Measurements from ENCODE around the gene TFF2. TPM values are rescaled to one million over a fixed set of nuclear protein-coding genes. Genes with fewer than 3 reads are reported as not detected.

The TFF2 gene
- polyA plus RNA-seq, 3 donors, result not detected

DNA sequence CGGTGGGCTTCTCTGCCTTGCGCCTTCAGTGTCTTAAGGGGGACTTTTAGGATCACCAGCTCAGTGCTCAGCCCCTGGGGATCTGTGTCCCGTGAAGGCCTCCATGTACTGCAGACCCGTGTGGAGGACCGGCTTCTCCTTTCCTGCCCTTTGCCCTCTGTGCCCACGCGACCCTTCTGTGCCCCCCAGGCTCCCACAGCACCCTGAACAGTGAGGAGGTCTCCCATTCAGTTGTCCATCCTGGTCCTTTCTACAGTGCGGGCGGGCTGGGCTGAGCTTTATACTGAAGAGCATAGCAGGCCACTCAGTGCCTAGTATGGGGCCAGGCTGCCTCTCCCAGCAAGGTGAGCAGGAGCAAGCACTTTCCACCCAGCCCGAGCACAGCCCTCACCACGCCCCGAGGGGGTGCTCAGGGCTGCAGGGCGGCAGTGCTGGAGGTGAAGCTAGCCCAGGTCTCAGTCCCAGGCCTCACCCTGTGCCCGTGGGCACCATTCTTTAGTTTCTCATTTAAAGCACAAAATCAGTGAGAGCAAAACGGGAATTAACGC lies 23.2 kb upstream of the TFF2 start:
- Histone ChIP-seq H3K4me2 (replicated peaks; ENCODE audit: extremely low read depth, low read length, poor library complexity, severe bottlenecking) (no peak overlapping the region), H3K36me3 (replicated peaks in 1 of 2; ENCODE audit: control insufficient read depth in 1 of 2, insufficient read depth in 2 of 2, low read length in 2 of 2) (no peaks in the 10 kb centered on the region), H3K27me3 (ENCODE audit: control insufficient read depth in 2 of 2, insufficient read depth in 2 of 2, low read length in 2 of 2) (no peaks in the 10 kb centered on the region), H3K27ac (ENCODE audit: low read depth in 1 of 2, low read length in 2 of 2) (no peak overlapping the region), H4K20me1 (ENCODE audit: insufficient read depth, low read length) (no peaks in the 10 kb centered on the region), H3K79me2 (ENCODE audit: insufficient read depth, low read length) (no peaks in the 10 kb centered on the region), H3K4me3 (replicated peaks in 1 of 3; ENCODE audit: low read depth in 2 of 3, low read length in 3 of 3) (no peak overlapping the region), H3K9me3 (replicated peaks in 1 of 2; ENCODE audit: control insufficient read depth in 1 of 2, insufficient read depth in 1 of 2, low read length in 2 of 2) (no peaks in the 10 kb centered on the region), H2AFZ (ENCODE audit: insufficient read depth, low read depth, low read length, poor library complexity, severe bottlenecking) (no peak overlapping the region), H3K9ac (ENCODE audit: insufficient read depth, low read length, poor library complexity, severe bottlenecking) (no peak overlapping the region), H3K4me1 (ENCODE audit: control insufficient read depth in 1 of 2, insufficient read depth in 2 of 2, low read length in 2 of 2) (no peaks in the 10 kb centered on the region)
- Mint-ChIP-seq H3K4me1 (no peaks in the 10 kb centered on the region), H3K9me3 (no peaks in the 10 kb centered on the region), H3K4me3 (no peak overlapping the region), H3K36me3 (no peaks in the 10 kb centered on the region), H3K27me3 (ENCODE audit: low read depth in 3 of 3) (peaks cover 3 to 7% (median 7%) of the 10 kb centered on the region in 3 donors), H3K27ac (no peak overlapping the region)
- TF ChIP-seq, protein P1, sequence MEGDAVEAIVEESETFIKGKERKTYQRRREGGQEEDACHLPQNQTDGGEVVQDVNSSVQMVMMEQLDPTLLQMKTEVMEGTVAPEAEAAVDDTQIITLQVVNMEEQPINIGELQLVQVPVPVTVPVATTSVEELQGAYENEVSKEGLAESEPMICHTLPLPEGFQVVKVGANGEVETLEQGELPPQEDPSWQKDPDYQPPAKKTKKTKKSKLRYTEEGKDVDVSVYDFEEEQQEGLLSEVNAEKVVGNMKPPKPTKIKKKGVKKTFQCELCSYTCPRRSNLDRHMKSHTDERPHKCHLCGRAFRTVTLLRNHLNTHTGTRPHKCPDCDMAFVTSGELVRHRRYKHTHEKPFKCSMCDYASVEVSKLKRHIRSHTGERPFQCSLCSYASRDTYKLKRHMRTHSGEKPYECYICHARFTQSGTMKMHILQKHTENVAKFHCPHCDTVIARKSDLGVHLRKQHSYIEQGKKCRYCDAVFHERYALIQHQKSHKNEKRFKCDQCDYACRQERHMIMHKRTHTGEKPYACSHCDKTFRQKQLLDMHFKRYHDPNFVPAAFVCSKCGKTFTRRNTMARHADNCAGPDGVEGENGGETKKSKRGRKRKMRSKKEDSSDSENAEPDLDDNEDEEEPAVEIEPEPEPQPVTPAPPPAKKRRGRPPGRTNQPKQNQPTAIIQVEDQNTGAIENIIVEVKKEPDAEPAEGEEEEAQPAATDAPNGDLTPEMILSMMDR (IDR thresholded peaks at IDR 0.05), result no peak
- 95% methylated on average over 16 of the region's 16 CpGs for WGBS (ENCODE audit: insufficient coverage)
- intact Hi-C loops (cut with micrococcal nuclease), result no loop called here
- DNase-seq, result no peak

DNA sequence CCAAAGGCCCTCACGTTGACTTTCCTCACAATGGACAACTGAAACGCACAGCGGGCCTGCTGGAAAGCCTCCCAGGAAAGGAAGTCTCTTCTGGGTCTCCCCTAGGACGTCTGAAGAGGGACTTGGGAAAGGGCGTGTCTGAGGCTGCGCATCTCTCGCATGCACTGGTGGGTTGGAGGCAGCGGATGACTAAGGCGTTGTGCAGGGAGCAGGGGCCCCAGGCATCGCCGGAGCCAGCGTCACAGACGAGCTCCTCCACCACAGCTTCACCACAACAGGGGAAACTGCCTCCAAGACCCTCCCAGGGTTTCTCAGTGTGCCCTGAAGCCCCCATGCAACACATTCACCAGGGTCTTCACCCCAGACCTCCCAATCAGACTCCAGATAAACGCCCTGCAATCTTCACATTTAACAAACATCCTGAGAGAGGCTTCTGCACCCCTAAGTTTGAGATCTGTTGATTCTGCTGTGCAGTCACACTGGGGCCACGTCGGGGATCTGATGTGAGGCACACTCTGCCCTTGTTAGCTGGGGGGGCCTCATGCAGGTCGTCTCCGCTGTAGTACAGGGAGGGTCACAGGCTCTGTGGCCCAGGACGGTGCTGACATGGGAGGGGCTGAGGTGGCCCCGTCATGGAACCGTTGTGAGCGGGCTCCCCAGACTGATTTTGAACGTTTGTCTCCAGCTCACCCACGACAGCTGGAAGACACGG lies 22.6 kb upstream of the TFF2 start:
- intact Hi-C loops (cut with micrococcal nuclease), result no loop called here
- no peaks in the 10 kb centered on the region for H4K20me1 ChIP-seq (ENCODE audit: insufficient read depth, low read length)
- no peak overlapping the region for H3K4me3 ChIP-seq (replicated peaks in 1 of 3; ENCODE audit: low read depth in 2 of 3, low read length in 3 of 3)
- no peaks in the 10 kb centered on the region for H3K4me1 Mint-ChIP-seq
- WGBS (ENCODE audit: insufficient coverage), result 84% methylated on average over 23 of the region's 25 CpGs
- H2AFZ ChIP-seq (ENCODE audit: insufficient read depth, low read depth, low read length, poor library complexity, severe bottlenecking), result no peak overlapping the region
- no peak overlapping the region for H3K27ac Mint-ChIP-seq
- H3K79me2 ChIP-seq (ENCODE audit: insufficient read depth, low read length), result no peaks in the 10 kb centered on the region
- TF ChIP-seq, protein P1 (IDR thresholded peaks at IDR 0.05), result no peak
- no peaks in the 10 kb centered on the region for H3K4me1 ChIP-seq (ENCODE audit: control insufficient read depth in 1 of 2, insufficient read depth in 2 of 2, low read length in 2 of 2)
- no peaks in the 10 kb centered on the region for H3K27me3 ChIP-seq (ENCODE audit: control insufficient read depth in 2 of 2, insufficient read depth in 2 of 2, low read length in 2 of 2)
- H3K4me2 ChIP-seq (replicated peaks; ENCODE audit: extremely low read depth, low read length, poor library complexity, severe bottlenecking), result no peak overlapping the region
- H3K27ac ChIP-seq (ENCODE audit: low read depth in 1 of 2, low read length in 2 of 2), result no peak overlapping the region
- H3K4me3 Mint-ChIP-seq, result no peak overlapping the region
- H3K9me3 ChIP-seq (replicated peaks in 1 of 2; ENCODE audit: control insufficient read depth in 1 of 2, insufficient read depth in 1 of 2, low read length in 2 of 2), result no peaks in the 10 kb centered on the region
- H3K27me3 Mint-ChIP-seq (ENCODE audit: low read depth in 3 of 3), result peaks cover 5 to 7% (median 7%) of the 10 kb centered on the region in 3 donors
- no peaks in the 10 kb centered on the region for H3K36me3 ChIP-seq (replicated peaks in 1 of 2; ENCODE audit: control insufficient read depth in 1 of 2, insufficient read depth in 2 of 2, low read length in 2 of 2)
- H3K36me3 Mint-ChIP-seq, result no peaks in the 10 kb centered on the region
- no peaks in the 10 kb centered on the region for H3K9me3 Mint-ChIP-seq
- H3K9ac ChIP-seq (ENCODE audit: insufficient read depth, low read length, poor library complexity, severe bottlenecking), result no peak overlapping the region
- DNase-seq, result no peak

All from CD14-positive monocyte (primary cell).